ENCODE measurements around the gene HAPSTR1.

HAPSTR1 gene

GRCh38 chr16:9054460-9054859 lies 37.0 kb upstream of the HAPSTR1 start:
- Histone ChIP-seq H3K9ac (ENCODE audit: low read length) (no peak overlapping the region), H3K27ac (ENCODE audit: low read length) (0 out of 2 replicates have a peak overlapping the region, but pooled peaks have one; percentile 7), H3K27me3 (replicated peaks; ENCODE audit: insufficient read depth, low read length) (no peaks in the 10 kb centered on the region), H3K4me2 (ENCODE audit: low read depth, low read length) (no peak overlapping the region), H3K4me3 (ENCODE audit: low read length) (no peak overlapping the region), H2AFZ (ENCODE audit: low read length) (no peak overlapping the region), H3K9me3 (replicated peaks; ENCODE audit: insufficient read depth, low read length) (no peaks in the 10 kb centered on the region), H3K4me1 (ENCODE audit: low read length) (0 out of 2 replicates have a peak, but pooled peaks cover 5% of the 10 kb centered on the region), H3K36me3 (replicated peaks; ENCODE audit: insufficient read depth, low read length) (no peaks in the 10 kb centered on the region), H3K9me2 (replicated peaks; ENCODE audit: insufficient read depth, low read length) (no peaks in the 10 kb centered on the region), H3F3A (ENCODE audit: insufficient read depth, low read length) (no peaks in the 10 kb centered on the region; the same call in 1 of the 2 replicates), H4K20me1 (ENCODE audit: insufficient read depth, low read length) (no peaks in the 10 kb centered on the region), H3K79me2 (ENCODE audit: low read length) (no peaks in the 10 kb centered on the region)
- no peak for TF ChIP-seq EZH2phosphoT487 (IDR thresholded peaks at IDR 0.05; ENCODE audit: low read length)
- TF ChIP-seq, protein P1, sequence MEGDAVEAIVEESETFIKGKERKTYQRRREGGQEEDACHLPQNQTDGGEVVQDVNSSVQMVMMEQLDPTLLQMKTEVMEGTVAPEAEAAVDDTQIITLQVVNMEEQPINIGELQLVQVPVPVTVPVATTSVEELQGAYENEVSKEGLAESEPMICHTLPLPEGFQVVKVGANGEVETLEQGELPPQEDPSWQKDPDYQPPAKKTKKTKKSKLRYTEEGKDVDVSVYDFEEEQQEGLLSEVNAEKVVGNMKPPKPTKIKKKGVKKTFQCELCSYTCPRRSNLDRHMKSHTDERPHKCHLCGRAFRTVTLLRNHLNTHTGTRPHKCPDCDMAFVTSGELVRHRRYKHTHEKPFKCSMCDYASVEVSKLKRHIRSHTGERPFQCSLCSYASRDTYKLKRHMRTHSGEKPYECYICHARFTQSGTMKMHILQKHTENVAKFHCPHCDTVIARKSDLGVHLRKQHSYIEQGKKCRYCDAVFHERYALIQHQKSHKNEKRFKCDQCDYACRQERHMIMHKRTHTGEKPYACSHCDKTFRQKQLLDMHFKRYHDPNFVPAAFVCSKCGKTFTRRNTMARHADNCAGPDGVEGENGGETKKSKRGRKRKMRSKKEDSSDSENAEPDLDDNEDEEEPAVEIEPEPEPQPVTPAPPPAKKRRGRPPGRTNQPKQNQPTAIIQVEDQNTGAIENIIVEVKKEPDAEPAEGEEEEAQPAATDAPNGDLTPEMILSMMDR (IDR thresholded peaks at IDR 0.05; ENCODE audit: low read length), result no peak
- no peak for TF ChIP-seq EZH2 (optimal IDR thresholded peaks at IDR 0.05; ENCODE audit: low read depth, low read length)
- DNase-seq, result no peak

DNA sequence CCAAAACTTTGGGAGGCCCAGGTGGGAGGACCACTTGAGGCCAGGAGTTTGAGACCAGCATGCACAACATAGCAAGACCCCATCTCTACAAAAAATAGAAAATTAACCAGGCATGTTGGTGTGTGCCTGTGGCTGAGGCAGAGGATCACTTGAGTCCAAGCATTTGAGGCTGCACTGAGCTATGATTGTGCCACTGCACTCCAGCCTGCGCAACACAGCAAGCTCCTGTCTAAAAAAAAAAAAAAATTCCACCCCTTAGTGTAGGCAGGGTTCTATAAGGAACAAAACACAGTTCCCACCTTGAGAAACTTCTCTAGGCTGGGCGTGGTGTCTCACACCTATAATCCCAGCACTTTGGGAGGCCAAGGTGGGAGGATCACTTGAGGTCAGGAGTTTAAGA lies 36.3 kb upstream of the HAPSTR1 start:
- Histone ChIP-seq H3K27ac (ENCODE audit: low read length) (no peak overlapping the region), H3K9me3 (replicated peaks; ENCODE audit: insufficient read depth, low read length) (no peaks in the 10 kb centered on the region), H3K4me1 (ENCODE audit: low read length) (0 out of 2 replicates have a peak, but pooled peaks cover 5% of the 10 kb centered on the region), H3K36me3 (replicated peaks; ENCODE audit: insufficient read depth, low read length) (no peaks in the 10 kb centered on the region), H4K20me1 (ENCODE audit: insufficient read depth, low read length) (no peaks in the 10 kb centered on the region), H3K9me2 (replicated peaks; ENCODE audit: insufficient read depth, low read length) (no peaks in the 10 kb centered on the region), H3K4me2 (ENCODE audit: low read depth, low read length) (no peak overlapping the region), H3F3A (ENCODE audit: insufficient read depth, low read length) (no peaks in the 10 kb centered on the region; the same call in 1 of the 2 replicates), H3K79me2 (ENCODE audit: low read length) (no peaks in the 10 kb centered on the region), H3K9ac (ENCODE audit: low read length) (no peak overlapping the region), H3K4me3 (ENCODE audit: low read length) (no peak overlapping the region), H3K27me3 (replicated peaks; ENCODE audit: insufficient read depth, low read length) (no peaks in the 10 kb centered on the region), H2AFZ (ENCODE audit: low read length) (no peak overlapping the region)
- no peak for TF ChIP-seq EZH2 (optimal IDR thresholded peaks at IDR 0.05; ENCODE audit: low read depth, low read length)
- TF ChIP-seq, protein P1 (IDR thresholded peaks at IDR 0.05; ENCODE audit: low read length), result no peak
- no peak for TF ChIP-seq EZH2phosphoT487 (IDR thresholded peaks at IDR 0.05; ENCODE audit: low read length)
- DNase-seq, result no peak

GRCh38 chr16:9055661-9056060 lies 35.8 kb upstream of the HAPSTR1 start:
- no peak overlapping the region for H3K9ac ChIP-seq (ENCODE audit: low read length)
- H2AFZ ChIP-seq (ENCODE audit: low read length), result no peak overlapping the region
- H3K27me3 ChIP-seq (replicated peaks; ENCODE audit: insufficient read depth, low read length), result no peaks in the 10 kb centered on the region
- H3K4me2 ChIP-seq (ENCODE audit: low read depth, low read length), result no peak overlapping the region
- no peaks in the 10 kb centered on the region for H3K36me3 ChIP-seq (replicated peaks; ENCODE audit: insufficient read depth, low read length)
- H3K27ac ChIP-seq (ENCODE audit: low read length), result no peak overlapping the region
- no peaks in the 10 kb centered on the region for H3K79me2 ChIP-seq (ENCODE audit: low read length)
- H3K4me1 ChIP-seq (ENCODE audit: low read length), result 0 out of 2 replicates have a peak, but pooled peaks cover 5% of the 10 kb centered on the region
- H3K9me3 ChIP-seq (replicated peaks; ENCODE audit: insufficient read depth, low read length), result no peaks in the 10 kb centered on the region
- no peaks in the 10 kb centered on the region for H4K20me1 ChIP-seq (ENCODE audit: insufficient read depth, low read length)
- H3F3A ChIP-seq (ENCODE audit: insufficient read depth, low read length), result no peaks in the 10 kb centered on the region; the same call in 1 of the 2 replicates
- no peak for DNase-seq
- H3K4me3 ChIP-seq (ENCODE audit: low read length), result no peak overlapping the region
- H3K9me2 ChIP-seq (replicated peaks; ENCODE audit: insufficient read depth, low read length), result no peaks in the 10 kb centered on the region
- no peak for TF ChIP-seq EZH2 (optimal IDR thresholded peaks at IDR 0.05; ENCODE audit: low read depth, low read length)
- TF ChIP-seq, protein P1 (IDR thresholded peaks at IDR 0.05; ENCODE audit: low read length), result no peak
- no peak for TF ChIP-seq EZH2phosphoT487 (IDR thresholded peaks at IDR 0.05; ENCODE audit: low read length)

Data from MM.1S (cell line).